Fibroblast of the aortic adventitia (primary cell): ENCODE measurements around the gene CLDN6. TPM values are rescaled to one million over a fixed set of nuclear protein-coding genes. Genes with fewer than 3 reads are reported as not detected.

Experiments used
- DNase-seq: peaks from one replicate; pipeline ENCODE4 v3.0.0-alpha.2; 2010; ENCODE audit warnings: low read depth
- H3K4me3 ChIP-seq: 2 replicates; pipeline ENCODE4 v1.5.1; 2011; ENCODE audit warnings: low read depth, mild to moderate bottlenecking, control low read depth, low read length, moderate library complexity
- CTCF ChIP-seq: IDR thresholded peaks from 2 replicates; pipeline ENCODE4 v1.5.1; 2011; ENCODE audit warnings: mild to moderate bottlenecking, low read length, control low read depth, inconsistent platforms; ENCODE audit not compliant: insufficient read depth
- total RNA-seq: library from RNA; depleted of rRNA; stranded (reverse); fragments of >200 nt; gene quantifications from 2 replicates; pipeline ENCODE4 v1.2.3, GENCODE V29; 2012; ENCODE audit warnings: low replicate concordance

CLDN6 gene
- total RNA-seq, 1 donor: not detected

- H3K4me3 ChIP-seq: no peak overlapping the region
- no peak for DNase-seq
- no peak for TF ChIP-seq CTCF
Observed at GRCh38 chr16:2974319-2975056, 43.5 kb downstream of the CLDN6 start.

GRCh38 chr16:2973605-2974318 lies 44.2 kb downstream of the CLDN6 start:
- no peak for TF ChIP-seq CTCF
- no peak overlapping the region for H3K4me3 ChIP-seq
- DNase-seq: no peak

- no peak overlapping the region for H3K4me3 ChIP-seq
- DNase-seq: no peak
- no peak for TF ChIP-seq CTCF
Observed at GRCh38 chr16:2973093-2973492, 44.9 kb downstream of the CLDN6 start.

- no peak overlapping the region for H3K4me3 ChIP-seq
- DNase-seq: no peak
- TF ChIP-seq CTCF: no peak
Observed at GRCh38 chr16:2971985-2972784, 45.8 kb downstream of the CLDN6 start.

GRCh38 chr16:2971134-2971984 lies 46.6 kb downstream of the CLDN6 start:
- DNase-seq: no peak
- no peak for TF ChIP-seq CTCF
- no peak overlapping the region for H3K4me3 ChIP-seq

GRCh38 chr16:2970563-2970962 lies 47.4 kb downstream of the CLDN6 start:
- H3K4me3 ChIP-seq: peak overlapping the region; percentile 69
- no peak for TF ChIP-seq CTCF
- no peak for DNase-seq
